Endothelial cell of hepatic sinusoid (primary cell): ENCODE data around the gene NSMF.

Source experiments
- in situ Hi-C: cut with HindIII; loops from 2 replicates; pipeline ENCODE4 v1.10.0; 2017; ENCODE audit warnings: low sequenced_read_pairs

Gene NSMF

GRCh38 chr9:137492464-137493363 is 33.6 kb upstream of the NSMF start:
- in situ Hi-C loops, result no loop called here

- in situ Hi-C loops, result no loop called here
These were observed 32.8 kb upstream of the NSMF start for GRCh38 chr9:137491735-137492432.

GRCh38 chr9:137490532-137491186 is 31.5 kb upstream of the NSMF start:
- in situ Hi-C loops, result no loop called here

GRCh38 chr9:137488906-137489305 is 29.8 kb upstream of the NSMF start:
- in situ Hi-C loops, result no loop called here

- in situ Hi-C loops, result no loop called here
These were observed 29.2 kb upstream of the NSMF start for GRCh38 chr9:137488327-137488653.

- in situ Hi-C loops, result no loop called here
These were observed 28.6 kb upstream of the NSMF start for GRCh38 chr9:137487454-137488326.

GRCh38 chr9:137486545-137487453 is 27.7 kb upstream of the NSMF start:
- in situ Hi-C loops, result no loop called here

GRCh38 chr9:137486141-137486490 is 27.0 kb upstream of the NSMF start:
- in situ Hi-C loops, result no loop called here

GRCh38 chr9:137485343-137486140 is 26.4 kb upstream of the NSMF start:
- in situ Hi-C loops, result no loop called here

GRCh38 chr9:137484551-137485315 is 25.6 kb upstream of the NSMF start:
- in situ Hi-C loops, result no loop called here

GRCh38 chr9:137482094-137482781 is 23.1 kb upstream of the NSMF start:
- in situ Hi-C loops, result no loop called here

GRCh38 chr9:137480686-137481683 is 21.9 kb upstream of the NSMF start:
- in situ Hi-C loops, result no loop called here

GRCh38 chr9:137479892-137480685 is 21.0 kb upstream of the NSMF start:
- in situ Hi-C loops, result no loop called here

- in situ Hi-C loops, result no loop called here
These were observed 20.1 kb upstream of the NSMF start for GRCh38 chr9:137478962-137479861.

GRCh38 chr9:137478613-137478961 is 19.5 kb upstream of the NSMF start:
- in situ Hi-C loops, result no loop called here
